GM21576 (cell line): Measurements from ENCODE around the gene CTSW.

ENCODE experiments used
- ATAC-seq: cut with Tn5 transposase; IDR thresholded peaks from one replicate; pipeline ENCODE4 v1.9.1; 2021; ENCODE audit warnings: mild to moderate bottlenecking, moderate library complexity; ENCODE audit not compliant: unreplicated experiment

CTSW gene

GRCh38 chr11:65919573-65920371 is 40.1 kb downstream of the CTSW start:
- peak; percentile 20 for ATAC-seq

GRCh38 chr11:65920372-65920802 is 40.8 kb downstream of the CTSW start:
- ATAC-seq, result no peak

- ATAC-seq, result no peak
Measured at GRCh38 chr11:65921033-65921555, 41.5 kb downstream of the CTSW start.

GRCh38 chr11:65921876-65922275 is 42.2 kb downstream of the CTSW start:
- no peak for ATAC-seq

- ATAC-seq, result no peak
Measured at GRCh38 chr11:65922565-65922964, 42.9 kb downstream of the CTSW start.

- ATAC-seq, result no peak
Measured at GRCh38 chr11:65925397-65925796, 45.8 kb downstream of the CTSW start.

GRCh38 chr11:65927904-65928397 is 48.3 kb downstream of the CTSW start:
- no peak for ATAC-seq

GRCh38 chr11:65928667-65929066 is 49.0 kb downstream of the CTSW start:
- no peak for ATAC-seq

- no peak for ATAC-seq
Measured at GRCh38 chr11:65931773-65932557, 52.3 kb downstream of the CTSW start.

- no peak for ATAC-seq
Measured at GRCh38 chr11:65932558-65932919, 52.9 kb downstream of the CTSW start.
